SK-N-DZ (cell line): ENCODE data around the gene CPA1.
"Not testable (repeated sequence)": the region's sequence is repeated elsewhere in the genome, so short reads cannot be mapped to it uniquely, and the experiment has no call there.

Experiments
- DNase-seq: peaks from one replicate; pipeline ENCODE4 v3.0.0-alpha.2; 2015; ENCODE audit warnings: low spot score

The CPA1 gene

DNA sequence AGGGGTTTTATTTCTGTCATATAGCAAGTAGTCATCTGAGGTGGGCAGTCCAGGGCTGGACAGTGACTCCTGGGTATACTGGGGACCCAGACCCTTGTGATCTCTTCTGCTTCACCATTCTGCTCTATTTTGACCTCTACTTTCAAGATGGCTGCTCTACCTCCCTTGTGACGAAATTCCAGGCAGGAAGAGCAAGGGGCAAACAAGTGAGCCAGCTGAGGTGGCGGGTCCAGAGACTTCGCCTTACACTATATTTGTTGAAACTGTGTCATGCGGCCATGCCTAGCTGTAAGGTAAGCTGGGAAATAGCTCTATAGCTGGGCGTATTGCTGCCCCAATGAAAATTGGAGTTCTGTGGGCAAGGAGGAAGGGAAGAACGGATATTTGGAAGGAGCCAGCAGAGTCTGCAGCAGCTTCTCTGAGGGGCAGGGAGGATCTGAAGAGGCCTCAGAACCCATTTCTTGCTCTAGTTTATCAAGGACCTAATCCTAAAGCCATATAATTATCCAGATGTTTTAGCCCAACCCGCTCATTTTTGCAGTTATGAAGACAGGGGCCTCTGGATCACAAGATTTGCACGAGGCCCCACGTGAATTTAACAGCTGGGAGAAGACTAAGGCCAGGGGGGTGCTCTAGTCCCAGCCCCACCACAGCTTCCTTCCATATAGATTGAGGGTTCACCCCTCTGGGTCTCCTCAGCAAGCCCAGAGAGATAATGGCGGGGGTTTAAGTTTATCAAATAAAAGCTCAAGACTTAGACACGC is 7.7 kb upstream of the CPA1 start:
- no peak for DNase-seq

- no peak for DNase-seq
These were observed 5.8 kb upstream of the CPA1 start for GRCh38 chr7:130374507-130374906.

GRCh38 chr7:130376461-130376860 is 3.8 kb upstream of the CPA1 start:
- not testable (repeated sequence) for DNase-seq

DNA sequence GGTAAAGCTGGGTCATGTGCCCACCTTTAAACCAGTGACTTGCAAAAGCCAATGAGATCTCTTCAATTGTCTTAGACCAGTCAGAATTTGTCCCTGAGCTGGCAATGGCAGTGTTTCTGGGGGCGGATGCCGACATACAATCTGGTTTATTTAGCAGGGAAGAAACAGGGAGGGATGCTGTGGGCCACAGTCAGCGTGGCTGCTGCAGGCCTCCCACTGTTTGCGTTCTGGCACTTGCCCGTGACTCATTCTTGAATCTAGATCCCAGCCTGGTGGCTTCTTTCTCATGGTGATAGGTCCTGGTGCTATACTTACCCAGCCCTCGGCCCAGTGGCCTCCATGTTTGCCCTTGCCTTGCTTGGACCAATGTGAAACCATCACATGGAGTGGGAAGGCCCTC is 3.1 kb upstream of the CPA1 start:
- no peak for DNase-seq

DNA sequence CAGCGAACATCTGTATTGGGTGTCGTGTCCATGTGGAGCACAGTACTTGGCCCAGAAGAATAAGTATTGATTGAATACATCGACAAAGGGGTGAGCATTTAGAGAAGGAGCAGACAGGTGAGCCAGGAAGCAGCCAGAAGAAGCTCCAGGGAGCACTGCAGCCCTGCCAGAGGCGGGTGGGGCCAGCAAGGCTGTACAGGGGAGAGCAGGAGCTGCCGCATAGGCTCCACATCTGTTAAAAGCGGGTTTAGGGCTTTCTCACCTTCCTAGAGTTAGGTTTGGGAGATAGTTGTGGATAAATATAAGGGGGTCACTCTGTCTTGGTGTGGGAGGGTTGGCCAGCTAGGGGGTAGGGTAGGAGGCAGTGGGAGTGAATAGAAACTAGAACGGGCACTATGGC is 1.3 kb upstream of the CPA1 start:
- DNase-seq = no peak

DNA sequence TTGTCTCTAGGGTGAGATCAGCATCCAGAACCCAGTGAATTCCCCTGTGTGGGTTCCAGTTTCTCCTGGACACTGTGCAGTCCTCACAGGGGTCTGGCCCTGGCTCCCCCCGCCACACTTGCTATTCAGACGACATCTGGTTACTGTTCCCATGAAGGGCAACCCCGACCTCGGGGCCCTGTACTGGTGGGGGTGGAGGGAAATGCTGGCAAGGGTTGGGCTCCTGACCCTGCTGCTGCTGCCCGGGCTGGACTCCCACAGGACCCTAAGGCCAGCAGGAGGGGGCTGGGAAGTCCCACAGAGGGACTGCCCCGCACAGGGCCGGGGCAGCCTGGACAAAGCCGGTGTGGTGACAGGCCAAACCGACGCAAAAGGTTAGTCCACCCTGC is 768 bp upstream of the CPA1 start:
- DNase-seq = peak; percentile 40

DNA sequence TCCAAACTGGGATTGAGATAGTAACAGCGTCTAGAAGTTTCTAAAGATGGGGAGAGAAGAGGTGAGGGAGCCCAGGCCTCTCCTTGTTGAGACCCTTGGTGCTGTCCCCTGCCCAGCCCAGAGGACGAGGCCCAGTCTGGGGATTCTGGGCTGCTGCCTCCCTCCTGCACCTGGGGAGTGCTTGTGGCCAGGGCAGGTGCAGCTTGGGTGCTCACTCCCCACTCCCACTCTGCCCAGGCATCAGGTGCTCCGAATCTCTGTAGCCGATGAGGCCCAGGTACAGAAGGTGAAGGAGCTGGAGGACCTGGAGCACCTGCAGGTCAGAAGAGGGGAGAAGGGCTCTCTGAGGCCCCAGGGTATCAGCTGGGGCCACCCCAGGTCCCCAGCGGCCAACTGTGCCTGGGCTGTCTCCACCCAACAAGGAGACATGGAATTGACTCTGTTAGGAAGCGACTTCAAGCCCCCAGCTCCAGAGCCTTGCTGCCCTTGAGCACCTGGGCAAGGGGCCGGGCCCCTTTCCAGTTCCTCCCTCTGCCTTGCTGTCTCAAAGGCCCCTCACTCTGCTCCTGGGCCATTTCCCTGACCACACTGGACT is 664 bp downstream of the CPA1 start:
- DNase-seq = no peak

- DNase-seq = no peak
These were observed 1.4 kb downstream of the CPA1 start for GRCh38 chr7:130381468-130382312.

GRCh38 chr7:130383187-130383980 is 3.1 kb downstream of the CPA1 start:
- no peak for DNase-seq

DNA sequence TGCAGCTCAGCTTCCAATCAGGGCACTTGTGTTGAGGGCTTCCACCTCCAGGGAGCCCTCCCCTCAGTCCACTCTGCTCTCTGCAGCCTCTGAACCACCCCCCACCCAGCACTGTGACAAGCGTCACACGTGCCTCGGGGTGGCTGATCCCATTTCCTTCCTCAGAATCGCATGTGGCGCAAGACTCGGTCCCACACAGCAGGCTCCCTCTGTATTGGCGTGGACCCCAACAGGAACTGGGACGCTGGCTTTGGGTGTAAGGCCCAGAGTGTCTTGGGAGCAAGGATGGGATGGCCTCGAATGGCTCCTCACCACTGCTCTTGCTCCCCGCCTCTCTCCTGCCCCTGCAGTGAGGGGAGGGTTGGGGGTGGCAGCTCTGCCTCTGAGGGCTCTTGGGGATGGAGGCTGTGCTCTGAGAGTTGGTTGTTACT is 4.1 kb downstream of the CPA1 start:
- no peak for DNase-seq

DNA sequence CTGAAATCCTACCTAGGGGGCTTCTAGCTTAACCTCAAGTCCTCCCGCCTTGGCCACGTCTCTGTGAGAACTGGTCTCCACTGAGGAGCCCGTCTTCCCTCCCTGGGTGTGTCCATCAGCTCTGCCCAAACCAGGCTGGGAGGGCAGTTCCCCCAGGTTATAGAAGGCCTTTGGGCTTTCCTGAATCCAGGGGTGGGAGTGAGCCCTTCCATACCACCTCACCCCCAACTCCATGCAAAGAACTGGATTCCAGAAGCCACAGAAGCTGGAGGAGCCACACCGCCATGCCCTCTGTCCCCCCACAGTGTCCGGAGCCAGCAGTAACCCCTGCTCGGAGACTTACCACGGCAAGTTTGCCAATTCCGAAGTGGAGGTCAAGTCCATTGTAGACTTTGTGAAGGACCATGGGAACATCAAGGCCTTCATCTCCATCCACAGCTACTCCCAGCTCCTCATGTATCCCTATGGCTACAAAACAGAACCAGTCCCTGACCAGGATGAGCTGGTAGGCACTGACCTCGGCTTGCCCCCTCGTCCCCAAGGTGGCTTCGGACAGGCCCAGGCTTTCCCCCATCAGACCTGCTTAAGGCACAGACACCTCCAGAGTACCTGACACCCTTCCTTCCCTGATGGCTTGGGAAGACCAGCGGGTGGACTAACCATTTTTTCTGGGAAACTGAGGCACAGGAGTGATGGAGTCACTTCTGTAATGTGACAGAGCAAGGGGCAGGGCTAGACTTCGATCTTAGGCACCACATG is 4.7 kb downstream of the CPA1 start:
- no peak for DNase-seq

DNA sequence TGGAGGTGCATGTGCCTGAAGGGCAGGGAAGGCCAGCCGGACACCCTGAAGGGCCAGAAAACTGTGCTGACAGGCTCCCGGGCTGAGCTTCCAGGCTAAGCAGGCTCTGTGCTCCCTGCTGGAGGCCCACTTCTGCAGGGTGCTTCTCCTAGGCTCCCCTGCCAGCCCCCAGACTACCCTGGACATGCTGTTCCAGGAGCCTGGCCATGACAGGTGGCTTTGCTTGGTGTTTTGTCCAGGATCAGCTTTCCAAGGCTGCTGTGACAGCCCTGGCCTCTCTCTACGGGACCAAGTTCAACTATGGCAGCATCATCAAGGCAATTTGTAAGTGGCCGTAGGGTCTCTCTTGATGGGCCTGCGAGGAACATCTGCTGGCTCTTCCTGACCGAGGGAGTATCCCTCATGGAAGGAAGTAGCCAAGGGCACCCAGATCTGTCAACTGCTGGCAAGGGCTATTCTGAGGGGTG is 5.3 kb downstream of the CPA1 start:
- no peak for DNase-seq

GRCh38 chr7:130386876-130387275 is 6.6 kb downstream of the CPA1 start:
- DNase-seq = no peak

GRCh38 chr7:130387306-130387627 is 7.0 kb downstream of the CPA1 start:
- no peak for DNase-seq

- DNase-seq = no peak
These were observed 7.5 kb downstream of the CPA1 start for GRCh38 chr7:130387628-130388403.

- no peak for DNase-seq
These were observed 8.4 kb downstream of the CPA1 start for GRCh38 chr7:130388671-130389070.

DNA sequence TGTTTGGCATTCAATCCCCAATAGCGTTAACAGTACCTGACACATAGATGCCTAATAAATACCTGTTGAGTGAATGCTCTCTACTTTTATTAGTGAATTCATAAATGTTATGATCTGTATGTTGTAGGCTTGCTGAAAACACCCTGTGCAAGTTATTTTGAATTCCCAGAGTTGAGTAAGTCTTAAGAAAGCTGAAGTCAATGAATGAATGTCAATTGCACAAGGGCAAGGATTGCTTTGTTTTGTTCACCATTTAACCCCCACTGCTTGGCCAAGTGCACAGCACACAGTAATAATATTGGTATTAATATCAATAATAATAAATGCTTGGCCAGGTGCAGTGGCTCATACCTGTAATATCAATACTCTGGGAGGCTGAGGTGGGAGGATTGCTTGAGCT is 10.2 kb downstream of the CPA1 start:
- no peak for DNase-seq

DNA sequence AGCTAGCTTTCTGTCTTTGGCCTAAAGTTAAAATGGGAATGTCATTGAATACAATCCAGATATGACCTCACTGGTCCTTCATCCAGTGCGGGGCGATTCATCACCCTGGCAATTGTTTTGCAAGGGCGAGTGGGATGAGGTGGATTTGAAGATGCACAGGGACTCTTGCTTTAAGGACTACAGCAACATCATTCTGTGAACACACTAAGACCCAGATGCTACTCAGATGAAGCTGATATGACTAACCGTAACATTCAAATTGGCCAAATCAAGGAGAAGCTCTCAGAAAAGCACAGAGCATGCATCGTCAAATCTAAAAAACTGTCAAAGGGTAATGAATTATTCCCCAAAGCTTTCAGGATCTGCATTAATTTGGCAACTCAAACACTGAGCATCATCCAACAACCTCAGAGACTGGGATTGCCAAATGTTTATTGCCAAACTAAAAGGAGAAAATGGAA is 12.8 kb downstream of the CPA1 start:
- DNase-seq = no peak

DNA sequence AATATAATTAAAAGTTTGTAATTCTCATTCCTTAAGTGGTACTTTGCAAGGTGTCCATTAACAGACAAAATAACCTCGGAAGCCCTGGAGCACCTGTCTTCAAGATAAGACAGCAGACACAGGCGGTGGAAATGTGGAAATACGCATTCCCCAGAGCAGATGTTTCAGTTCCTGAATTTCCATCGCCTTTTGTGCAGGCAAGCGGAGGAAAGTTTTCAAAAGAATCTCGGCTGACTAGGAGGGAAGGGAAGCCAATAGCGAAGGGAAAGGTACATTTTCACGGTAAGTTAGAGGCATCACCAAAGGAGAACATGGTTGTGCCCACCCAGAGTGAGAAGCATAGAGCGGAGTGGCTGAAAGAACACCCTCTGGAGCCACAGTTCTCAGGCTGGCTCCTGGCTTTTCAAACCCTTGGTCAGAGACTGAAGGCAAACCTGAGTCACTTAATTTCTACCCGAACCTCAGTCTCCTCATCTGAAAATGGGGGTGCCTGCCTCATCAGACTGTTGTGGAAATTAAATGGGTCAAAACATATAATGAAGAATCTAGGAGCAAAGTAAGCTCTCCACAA is 13.6 kb downstream of the CPA1 start:
- DNase-seq = no peak
